Measurements from ENCODE around the gene MPC2.
"Not testable (repeated sequence)": the region's sequence is repeated elsewhere in the genome, so short reads cannot be mapped to it uniquely, and the experiment has no call there.

MPC2 gene

DNA sequence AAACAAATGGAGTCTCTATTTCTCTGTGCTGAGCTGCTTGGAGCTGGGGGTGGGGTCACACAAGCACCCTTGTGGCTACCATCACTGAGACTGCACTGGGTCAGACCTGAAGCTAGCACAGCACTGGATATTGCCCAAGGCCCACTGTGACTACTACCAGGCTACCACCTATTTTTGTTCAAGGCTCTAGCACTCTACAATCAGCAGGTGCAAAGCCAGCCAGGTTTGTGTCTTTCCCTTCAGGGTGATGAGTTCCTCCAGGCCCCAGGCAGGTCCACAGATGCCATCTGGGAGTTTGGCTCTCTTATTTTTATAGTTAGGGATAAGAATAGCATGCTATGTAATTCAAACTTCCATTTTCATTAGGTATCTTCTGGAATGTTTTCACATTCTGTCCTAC is 46.5 kb downstream of the MPC2 start:
- no peak for TF ChIP-seq ZFX (IDR thresholded peaks at IDR 0.05; ENCODE audit: borderline replicate concordance)
- TF ChIP-seq, protein P1, sequence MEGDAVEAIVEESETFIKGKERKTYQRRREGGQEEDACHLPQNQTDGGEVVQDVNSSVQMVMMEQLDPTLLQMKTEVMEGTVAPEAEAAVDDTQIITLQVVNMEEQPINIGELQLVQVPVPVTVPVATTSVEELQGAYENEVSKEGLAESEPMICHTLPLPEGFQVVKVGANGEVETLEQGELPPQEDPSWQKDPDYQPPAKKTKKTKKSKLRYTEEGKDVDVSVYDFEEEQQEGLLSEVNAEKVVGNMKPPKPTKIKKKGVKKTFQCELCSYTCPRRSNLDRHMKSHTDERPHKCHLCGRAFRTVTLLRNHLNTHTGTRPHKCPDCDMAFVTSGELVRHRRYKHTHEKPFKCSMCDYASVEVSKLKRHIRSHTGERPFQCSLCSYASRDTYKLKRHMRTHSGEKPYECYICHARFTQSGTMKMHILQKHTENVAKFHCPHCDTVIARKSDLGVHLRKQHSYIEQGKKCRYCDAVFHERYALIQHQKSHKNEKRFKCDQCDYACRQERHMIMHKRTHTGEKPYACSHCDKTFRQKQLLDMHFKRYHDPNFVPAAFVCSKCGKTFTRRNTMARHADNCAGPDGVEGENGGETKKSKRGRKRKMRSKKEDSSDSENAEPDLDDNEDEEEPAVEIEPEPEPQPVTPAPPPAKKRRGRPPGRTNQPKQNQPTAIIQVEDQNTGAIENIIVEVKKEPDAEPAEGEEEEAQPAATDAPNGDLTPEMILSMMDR (IDR thresholded peaks at IDR 0.05) = no peak

GRCh38 chr1:167887187-167887586 is 49.7 kb downstream of the MPC2 start:
- H3K27ac ChIP-seq = not testable (repeated sequence)

More for the DNA sequence above, 46.5 kb downstream of the MPC2 start:
- H3K27ac ChIP-seq = no peak overlapping the region

DNA sequence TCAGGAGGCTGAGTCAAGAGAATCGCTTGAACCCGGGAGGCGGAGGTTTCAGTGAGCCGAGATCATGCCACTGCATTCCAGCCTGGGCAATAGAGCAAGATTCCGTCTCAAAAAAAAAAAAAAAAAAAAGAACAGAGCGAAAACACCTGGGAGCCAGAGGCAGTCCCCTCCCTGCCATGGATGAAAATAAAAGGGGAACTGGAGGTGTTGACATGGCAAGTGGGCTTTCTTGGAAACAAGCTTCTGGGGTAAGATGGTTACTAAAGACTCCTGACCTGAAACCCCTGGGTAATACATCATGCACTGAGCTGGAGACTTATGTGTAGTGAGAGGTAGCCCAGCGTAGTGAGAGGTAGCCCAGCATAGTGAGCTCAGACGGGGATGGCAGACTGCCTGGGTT is 54.5 kb downstream of the MPC2 start:
- H3K27ac ChIP-seq = no peak overlapping the region
- TF ChIP-seq, protein P1 (IDR thresholded peaks at IDR 0.05) = no peak
- no peak for TF ChIP-seq ZFX (IDR thresholded peaks at IDR 0.05; ENCODE audit: borderline replicate concordance)

- no peak overlapping the region for H3K27ac ChIP-seq
- TF ChIP-seq ZFX (IDR thresholded peaks at IDR 0.05; ENCODE audit: borderline replicate concordance) = no peak
- TF ChIP-seq, protein P1 (IDR thresholded peaks at IDR 0.05) = no peak
Measured at GRCh38 chr1:167881786-167882185, 55.1 kb downstream of the MPC2 start.

DNA sequence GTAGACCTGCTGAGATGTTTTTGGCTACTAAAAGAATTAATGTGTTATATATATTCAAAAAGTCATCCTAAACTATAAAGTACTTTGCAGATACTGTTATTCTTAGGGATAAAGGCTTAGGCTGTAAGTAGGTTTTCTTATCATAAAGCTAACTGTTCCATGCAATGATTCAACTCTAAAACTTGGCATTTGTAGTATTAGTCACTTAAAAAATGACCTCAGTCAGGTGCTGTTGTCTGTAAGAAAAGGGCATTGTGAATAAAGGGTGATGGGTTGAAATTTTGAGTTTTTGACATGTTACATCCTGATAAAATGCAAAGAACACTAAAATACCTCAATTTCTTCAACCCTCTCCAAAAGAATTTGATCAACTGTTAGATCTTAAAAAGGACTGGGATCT is 55.8 kb downstream of the MPC2 start:
- TF ChIP-seq ZFX (IDR thresholded peaks at IDR 0.05; ENCODE audit: borderline replicate concordance) = no peak
- TF ChIP-seq, protein P1 (IDR thresholded peaks at IDR 0.05) = no peak
- no peak overlapping the region for H3K27ac ChIP-seq

DNA sequence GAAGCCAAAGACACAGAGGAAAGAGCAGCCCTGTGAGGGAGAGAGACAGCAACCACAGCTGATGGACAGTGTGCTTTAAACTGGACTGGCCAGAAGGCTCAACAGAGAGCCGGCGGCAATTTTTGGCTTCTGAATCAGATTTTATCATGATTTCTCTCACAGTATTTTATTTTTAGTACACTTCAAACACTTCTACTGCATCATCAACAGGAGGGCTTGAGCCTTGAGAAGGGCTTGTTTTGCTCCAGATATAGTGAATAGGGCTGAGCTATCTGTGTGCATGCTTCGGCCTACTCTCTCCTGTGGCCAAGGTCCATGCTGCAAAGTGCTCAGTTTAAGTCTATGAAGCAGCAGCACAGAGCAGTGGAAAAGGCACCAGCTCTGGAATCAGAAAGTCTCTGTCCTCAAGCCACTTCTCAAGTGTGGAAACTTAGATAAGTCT is 56.3 kb downstream of the MPC2 start:
- no peak overlapping the region for H3K27ac ChIP-seq
- TF ChIP-seq ZFX (IDR thresholded peaks at IDR 0.05; ENCODE audit: borderline replicate concordance) = no peak
- TF ChIP-seq, protein P1 (IDR thresholded peaks at IDR 0.05) = no peak

- TF ChIP-seq, protein P1 (IDR thresholded peaks at IDR 0.05) = no peak
Measured at GRCh38 chr1:167879508-167879907, 57.4 kb downstream of the MPC2 start.

GRCh38 chr1:167878372-167879160 is 58.3 kb downstream of the MPC2 start:
- H3K27ac ChIP-seq = no peak overlapping the region
- TF ChIP-seq, protein P1 (IDR thresholded peaks at IDR 0.05) = no peak
- no peak for TF ChIP-seq ZFX (IDR thresholded peaks at IDR 0.05; ENCODE audit: borderline replicate concordance)

More at GRCh38 chr1:167879508-167879907, 57.4 kb downstream of the MPC2 start:
- H3K27ac ChIP-seq = no peak overlapping the region
